Right forelimb (tissue), 1 donor: ENCODE data around the gene CAPN10.
A peak's percentile ranks its signal among the peaks of the same experiment; 100 is the strongest.

Experiments
- DNase-seq: peaks from one replicate; pipeline ENCODE4 v3.0.0-alpha.2; 2018

The CAPN10 gene

DNA sequence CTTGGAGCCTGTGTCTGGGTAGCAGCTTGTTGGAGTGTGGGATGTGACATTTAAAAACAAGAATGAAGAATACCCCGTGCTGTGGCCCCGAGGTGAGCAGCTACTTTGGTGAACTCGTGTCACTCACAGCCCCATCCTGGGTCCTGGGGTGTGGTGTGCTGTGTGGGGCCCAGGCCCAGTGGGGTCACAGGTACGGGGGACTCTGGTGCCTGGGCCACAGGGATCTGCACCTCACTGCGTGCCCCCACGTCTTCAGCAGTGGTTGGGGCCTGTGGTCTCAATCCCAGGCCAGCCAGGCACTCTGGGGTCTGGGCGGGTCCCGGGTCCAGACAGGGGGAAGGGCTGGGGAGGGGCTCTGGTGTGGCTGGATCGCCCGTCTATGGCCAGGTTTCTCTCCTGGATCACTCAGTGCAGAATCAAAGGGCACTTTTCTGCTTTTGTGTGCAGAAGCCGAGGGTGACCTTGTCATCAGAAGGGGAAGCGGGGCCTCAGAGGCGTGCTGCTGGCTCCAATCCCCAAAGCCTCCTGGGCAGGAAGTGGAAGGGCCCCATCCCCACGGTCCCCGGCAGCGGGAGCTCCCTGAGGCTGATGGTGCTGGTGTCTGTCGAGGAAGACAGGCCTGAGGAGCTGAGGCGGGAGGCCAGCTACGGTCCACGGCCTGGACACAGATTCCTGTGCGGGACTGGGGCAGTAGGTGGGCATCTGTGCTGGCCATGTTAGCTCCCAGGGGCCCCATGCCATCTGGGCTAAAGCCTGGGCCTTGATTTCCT lies 40.2 kb downstream of the CAPN10 start:
- DNase-seq = peak; percentile 44

DNA sequence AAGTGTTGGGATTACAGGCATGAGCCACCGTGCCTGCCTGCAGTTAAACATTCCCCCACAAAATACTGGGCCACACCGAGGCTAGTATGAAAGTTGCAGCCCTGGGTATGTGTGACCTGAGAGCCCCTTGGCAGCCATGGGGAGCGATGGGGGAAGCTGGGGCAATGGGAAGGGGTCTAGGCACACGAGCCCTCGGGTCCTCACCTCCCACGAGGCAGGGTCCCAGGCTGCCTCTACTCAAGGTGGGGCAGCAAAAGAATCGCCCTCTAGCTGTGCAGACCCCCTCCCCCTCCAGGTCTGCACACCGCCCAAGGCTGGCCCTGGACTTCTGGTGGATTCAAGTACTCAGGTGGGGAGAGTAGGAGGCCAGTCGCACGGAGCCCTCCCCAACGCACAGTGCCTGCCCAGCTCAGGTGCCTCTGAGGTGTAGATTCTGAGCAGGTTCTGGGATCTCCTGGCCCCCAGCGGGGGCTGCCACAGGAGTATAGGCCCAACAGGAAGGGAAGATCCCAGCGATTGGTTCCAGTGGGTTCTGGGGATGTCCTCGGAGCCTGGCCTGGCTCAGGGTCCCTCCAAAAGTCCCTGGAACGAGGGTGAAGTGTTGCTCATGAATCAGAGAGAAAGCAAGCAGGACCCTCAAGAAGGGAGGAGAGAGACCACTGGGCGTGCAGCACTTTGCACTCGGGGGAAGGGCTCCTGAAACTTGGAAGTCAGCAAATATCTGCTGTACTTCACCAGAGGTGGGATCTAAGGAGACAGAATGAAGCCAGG lies 41.4 kb downstream of the CAPN10 start:
- DNase-seq = peak; percentile 37

DNA sequence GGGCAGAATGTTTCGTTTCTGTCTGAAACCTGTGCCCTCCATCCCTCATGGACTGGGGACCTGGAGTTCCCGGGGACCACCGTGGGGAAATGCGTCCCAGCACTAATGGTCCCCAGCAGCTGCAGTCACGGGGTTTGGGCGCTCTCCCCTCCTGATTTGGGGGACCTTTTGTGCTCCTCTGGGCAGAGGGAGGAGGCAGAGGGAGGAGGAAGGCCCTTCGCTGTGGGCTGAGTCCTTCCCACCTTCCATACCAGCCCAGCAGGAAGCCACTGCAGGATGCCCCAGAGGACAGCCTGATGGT lies 41.9 kb downstream of the CAPN10 start:
- peak; percentile 10 for DNase-seq

DNA sequence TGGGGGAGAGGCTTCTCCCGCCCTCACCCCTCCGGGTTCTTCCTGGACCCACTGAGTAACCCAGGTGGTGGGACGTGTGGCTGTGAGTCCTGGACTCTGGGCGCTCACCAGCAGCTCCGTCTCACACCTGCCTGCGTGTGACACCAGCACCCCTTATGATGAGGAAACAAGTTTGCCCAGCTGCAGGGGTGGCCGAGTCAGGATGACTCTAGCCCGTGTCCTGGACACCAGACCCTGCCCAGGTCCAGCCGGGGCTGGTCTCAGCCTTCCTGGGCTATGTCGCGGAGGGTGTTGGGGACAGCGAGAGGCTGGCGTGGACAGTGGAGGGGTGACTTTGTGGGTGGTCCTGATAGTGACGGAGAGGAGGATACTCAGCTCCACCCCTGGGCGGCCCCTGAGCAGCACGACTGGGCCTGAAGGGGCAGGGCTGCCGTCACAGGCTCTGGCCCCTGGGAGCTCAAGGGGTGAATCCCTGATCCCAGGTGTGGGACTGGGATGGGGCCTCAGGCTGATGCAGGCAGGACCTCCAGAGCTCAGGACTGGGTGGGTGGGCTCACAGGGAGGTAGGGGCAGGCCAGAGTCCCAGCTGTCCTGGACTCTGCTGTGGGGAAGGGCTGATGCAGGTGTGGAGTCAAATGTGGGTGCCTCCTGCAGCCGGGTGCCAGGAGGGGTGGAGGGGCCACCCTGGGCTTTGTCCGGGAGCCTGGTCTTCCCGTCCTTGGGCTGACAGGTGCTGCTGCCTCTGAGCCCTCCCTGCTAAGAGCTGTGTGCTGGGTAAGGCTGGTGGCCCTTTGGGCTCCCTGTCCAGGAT lies 42.5 kb downstream of the CAPN10 start:
- DNase-seq = peak; percentile 36

DNA sequence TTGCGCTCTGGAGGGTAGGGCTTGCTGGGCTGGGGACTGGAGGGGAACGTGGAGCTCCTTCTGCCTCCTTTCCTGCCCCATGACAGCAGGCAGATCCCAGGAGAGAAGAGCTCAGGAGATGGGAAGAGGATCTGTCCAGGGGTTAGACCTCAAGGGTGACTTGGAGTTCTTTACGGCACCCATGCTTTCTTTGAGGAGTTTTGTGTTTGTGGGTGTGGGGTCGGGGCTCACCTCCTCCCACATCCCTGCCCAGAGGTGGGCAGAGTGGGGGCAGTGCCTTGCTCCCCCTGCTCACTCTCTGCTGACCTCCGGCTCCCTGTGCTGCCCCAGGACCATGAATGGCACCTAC lies 43.1 kb downstream of the CAPN10 start:
- peak; percentile 1 for DNase-seq

DNA sequence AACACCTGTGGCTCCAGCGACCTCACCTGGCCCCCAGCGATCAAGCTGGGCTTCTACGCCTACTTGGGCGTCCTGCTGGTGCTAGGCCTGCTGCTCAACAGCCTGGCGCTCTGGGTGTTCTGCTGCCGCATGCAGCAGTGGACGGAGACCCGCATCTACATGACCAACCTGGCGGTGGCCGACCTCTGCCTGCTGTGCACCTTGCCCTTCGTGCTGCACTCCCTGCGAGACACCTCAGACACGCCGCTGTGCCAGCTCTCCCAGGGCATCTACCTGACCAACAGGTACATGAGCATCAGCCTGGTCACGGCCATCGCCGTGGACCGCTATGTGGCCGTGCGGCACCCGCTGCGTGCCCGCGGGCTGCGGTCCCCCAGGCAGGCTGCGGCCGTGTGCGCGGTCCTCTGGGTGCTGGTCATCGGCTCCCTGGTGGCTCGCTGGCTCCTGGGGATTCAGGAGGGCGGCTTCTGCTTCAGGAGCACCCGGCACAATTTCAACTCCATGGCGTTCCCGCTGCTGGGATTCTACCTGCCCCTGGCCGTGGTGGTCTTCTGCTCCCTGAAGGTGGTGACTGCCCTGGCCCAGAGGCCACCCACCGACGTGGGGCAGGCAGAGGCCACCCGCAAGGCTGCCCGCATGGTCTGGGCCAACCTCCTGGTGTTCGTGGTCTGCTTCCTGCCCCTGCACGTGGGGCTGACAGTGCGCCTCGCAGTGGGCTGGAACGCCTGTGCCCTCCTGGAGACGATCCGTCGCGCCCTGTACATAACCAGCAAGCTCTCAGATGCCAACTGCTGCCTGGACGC lies 43.6 kb downstream of the CAPN10 start:
- DNase-seq = peak; percentile 30

DNA sequence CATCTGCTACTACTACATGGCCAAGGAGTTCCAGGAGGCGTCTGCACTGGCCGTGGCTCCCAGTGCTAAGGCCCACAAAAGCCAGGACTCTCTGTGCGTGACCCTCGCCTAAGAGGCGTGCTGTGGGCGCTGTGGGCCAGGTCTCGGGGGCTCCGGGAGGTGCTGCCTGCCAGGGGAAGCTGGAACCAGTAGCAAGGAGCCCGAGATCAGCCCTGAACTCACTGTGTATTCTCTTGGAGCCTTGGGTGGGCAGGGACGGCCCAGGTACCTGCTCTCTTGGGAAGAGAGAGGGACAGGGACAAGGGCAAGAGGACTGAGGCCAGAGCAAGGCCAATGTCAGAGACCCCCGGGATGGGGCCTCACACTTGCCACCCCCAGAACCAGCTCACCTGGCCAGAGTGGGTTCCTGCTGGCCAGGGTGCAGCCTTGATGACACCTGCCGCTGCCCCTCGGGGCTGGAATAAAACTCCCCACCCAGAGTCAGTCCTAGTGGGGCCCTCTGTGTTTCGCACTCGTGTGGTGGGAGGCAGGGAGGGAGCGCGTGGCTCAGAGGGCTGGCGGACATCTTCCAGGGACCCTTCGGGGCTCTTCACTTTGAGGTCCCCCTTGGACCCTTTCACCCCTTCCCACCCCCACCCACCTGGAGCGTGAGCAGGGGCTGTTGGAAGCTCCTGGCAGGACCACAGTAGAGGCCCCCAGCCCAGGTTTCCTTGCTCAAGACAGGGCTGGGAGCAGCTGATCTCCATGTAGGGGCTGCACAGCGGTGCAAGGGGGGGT lies 44.4 kb downstream of the CAPN10 start:
- peak; percentile 35 for DNase-seq

DNA sequence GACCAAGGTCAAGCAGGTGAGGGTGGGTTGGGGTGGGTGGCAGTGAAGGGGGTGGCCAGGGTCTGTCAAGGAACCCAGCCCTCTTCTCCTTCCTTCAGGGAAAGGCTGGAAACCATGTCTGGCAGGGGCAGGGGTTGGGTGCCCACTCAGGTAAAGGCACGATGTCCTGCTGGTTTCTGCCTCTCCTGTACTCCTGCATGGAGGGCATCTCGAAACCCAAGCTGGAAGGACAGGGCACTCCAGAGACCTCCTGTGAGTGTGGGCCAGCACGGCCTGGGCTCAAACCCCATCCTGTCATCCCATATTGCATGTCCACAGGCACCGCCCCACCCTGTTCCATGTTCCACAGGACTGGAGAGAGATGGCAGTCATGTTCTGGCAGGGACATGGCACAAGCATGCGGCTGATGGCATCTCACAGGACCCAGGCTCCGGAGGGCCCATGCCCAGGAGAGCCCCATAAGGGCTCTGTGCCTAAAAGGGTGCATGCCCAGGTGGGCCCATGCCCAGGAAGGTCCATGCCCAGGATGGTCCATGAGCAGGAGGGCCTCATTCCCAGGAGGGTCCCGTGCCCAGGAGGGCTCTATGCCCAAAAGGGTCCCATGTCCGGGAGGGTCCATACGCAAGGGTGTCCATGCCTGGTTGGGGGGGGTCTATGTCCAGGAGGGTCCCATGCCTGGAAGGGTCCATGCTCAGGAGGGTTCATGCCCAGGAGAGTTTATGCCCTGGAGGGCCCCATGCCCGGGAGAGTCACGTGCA lies 45.2 kb downstream of the CAPN10 start:
- DNase-seq = peak; percentile 24

DNA sequence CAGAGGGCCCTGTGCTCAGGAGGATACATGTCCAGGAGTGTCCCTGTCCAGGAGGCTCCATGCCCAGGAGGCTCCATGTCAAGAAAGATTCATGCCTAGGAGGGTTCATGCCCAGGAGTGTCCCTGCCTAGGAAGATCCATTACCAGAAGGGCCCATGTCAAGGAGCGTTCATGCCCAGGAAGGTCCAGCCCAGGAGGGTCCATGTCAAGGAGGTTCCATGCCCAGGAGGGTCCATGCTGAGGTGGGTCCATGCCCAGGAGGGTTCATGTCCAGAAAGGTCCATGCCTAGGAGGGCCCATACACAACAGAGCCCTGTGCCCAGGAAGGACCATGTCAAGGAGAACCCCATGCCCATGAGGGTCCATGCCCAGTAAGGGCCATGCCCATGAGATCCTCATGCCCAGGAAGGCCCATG lies 45.8 kb downstream of the CAPN10 start:
- DNase-seq = peak; percentile 35

DNA sequence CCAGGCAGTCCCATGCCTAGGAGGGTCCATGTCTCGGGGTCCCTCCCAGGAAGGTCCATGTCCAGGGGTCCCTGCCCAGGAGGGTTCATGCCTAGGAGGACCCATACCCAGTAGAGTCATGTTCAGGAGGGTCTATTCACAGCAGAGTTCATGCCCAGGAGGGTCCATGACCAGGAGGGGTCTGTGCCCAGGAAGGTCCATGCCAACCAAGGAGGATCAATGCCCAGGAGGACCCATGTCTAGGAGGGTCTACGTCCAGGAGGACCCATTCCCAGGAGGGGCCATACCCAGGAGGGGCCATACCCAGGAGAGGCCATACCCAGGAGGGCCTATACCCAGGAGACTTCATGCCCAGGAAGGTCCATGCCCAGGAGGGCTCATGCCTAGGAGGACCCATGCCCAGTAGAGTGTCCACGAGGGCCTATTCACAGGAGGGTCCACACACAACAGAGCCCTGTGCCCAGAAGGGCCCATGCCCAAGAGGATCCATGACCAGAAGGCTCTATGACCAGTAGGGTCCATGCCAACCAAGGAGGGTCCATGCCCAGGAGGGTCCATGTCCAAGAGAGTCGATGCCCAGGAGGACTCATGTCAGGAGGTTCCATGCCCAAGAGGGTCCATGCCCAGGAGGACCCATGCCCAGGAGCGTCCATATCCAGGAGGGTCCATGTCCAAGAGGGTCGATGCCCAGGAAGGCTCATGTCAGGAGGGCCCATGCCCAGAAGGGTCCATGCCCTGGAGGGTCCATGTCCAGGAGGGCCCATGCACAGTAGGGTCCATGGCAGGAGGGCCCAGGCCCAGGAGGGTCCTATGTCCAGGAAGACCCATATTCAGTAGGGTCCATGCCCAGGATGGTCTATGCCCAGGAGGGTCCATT lies 48.8 kb downstream of the CAPN10 start:
- peak; percentile 32 for DNase-seq

DNA sequence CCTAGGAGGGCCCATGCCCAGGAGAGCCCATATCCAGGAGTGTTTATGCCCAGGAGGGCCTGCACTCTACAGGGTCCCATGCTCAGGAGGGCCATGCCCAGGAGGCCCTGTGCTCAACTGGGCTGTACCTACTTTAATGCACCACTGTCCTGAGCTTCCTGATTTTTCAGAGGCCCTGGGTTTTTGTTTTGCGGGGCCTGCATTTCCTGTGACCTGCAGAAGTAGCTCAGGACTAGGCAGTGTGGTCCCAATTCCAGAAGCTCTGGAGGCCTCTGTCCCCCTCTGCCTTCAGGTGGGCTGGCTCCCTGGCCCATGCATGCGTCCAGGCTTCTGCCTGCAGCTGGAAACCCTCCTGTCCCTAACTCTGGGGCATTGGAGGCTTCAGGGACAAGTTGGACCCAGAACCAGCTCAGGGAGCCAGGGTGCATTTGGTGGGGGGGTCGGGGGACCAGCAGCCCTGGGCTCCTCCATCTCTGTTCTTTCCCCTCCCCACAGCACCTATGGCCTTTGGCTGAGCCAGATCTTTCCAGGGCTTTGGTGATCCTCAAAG lies 49.5 kb downstream of the CAPN10 start:
- peak; percentile 23 for DNase-seq

DNA sequence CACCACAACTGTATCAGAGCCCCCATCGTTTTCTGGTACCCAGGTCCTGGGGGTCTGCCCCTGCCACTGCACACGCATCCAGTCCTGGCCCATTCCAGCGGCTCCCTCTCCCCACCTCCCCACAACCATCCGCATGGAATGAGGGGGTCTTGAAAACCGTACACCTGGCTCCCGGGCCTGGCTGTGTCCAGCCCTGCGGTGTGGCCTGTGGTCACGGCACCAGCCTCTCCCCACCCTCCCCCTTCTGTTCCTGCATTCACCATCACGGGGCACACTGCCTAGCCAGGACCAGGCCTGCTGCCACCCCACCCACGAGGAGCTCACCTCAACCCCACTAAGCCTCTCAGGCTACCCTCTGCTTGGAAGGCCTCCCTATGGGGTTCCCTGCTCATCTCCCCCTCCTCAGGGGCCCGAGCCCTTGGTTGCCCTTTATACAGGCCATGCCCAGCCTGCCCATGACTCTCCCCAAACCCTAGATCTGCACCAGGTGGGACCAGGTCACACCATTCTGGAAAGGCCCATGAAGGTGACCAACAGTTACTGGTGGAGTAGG lies 50.1 kb downstream of the CAPN10 start:
- peak; percentile 28 for DNase-seq

DNA sequence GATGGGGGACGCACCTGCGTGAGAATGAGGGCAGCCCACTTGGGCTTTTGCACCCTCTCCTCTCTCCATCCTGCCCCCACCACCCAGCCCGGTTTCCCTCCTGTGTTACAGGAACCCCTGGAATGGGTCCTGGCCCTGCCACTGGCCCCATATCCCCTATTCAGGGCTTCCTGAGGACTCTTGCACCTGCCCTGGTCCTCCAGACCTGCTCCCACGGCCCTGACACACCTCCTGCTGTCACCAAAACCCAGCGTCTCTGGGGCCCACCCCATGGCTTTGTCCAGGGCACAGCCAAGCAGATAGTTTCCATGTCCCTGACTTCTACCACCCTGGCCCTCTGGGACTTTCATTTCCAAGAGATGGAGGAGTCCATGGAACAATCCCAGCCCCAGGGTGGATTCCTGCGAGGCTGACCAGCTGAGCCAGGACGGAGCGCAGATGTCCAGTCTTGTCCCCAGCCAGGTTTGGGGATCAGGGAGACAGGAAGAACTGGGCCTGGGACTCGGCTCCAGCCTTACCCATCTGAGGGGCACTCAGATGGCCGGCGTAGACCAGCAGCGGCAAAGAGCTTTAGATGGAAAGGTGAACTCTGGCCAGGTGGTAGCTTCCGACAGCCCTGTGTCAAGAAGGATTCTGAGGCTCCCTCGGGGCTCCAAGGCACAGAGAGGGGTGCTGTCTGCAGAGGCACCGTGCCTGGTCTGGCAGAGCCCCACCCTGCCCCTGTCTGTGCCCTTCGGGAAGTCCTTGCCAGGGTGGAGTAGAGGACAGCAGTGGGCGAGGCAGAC lies 50.8 kb downstream of the CAPN10 start:
- DNase-seq = peak; percentile 33

DNA sequence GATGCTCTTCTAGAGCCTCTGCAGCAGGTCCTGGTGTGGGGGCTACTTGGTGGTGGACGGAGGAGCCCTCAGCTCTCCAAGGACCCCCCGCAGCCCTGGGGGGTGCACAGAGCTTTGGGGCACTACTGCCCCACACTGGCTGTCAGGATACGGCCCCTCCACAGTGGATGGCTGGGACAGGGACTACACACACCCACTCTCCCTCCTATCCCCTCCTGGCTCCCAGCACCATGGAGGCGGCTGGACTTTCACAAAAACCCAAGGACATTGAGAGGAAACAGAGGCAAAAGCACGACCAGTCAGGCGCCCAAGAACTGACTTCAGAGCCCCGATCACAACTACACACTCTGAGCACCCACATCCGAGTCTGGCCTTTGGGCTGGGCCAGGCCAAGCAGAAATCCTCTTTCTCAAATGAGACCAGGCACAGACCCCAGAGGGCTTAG lies 51.4 kb downstream of the CAPN10 start:
- DNase-seq = peak; percentile 33

DNA sequence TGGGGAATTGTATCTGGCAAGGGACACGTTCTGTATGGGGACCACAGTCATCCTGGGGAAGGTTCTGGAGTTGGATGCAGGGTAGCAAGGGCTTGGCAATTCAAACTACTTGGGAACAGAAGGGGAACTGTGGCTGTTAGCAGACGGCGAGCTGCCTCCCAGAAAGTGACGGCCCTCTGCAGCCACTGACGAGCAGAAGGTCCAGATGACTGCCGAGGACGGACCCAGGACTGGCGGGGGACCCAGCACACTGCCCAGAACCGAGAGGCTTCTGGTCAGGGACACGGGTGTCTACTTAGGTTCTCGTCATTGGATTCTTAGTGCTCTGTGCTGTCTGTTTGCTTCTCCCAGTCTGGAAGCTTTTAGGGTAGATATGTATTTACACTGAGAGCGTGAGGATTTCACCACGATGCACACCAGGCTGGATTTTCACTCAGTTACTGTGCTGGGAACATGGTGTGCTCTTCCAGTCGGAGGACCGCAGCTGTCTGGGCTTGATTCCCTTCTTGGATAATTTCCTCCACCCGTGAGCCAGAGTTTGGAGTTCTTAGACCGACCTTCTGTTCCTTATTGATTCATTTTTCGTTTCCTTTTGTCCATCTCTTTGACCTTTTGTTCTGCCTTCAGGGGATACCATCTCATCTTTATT lies 52.1 kb downstream of the CAPN10 start:
- DNase-seq = peak; percentile 44

DNA sequence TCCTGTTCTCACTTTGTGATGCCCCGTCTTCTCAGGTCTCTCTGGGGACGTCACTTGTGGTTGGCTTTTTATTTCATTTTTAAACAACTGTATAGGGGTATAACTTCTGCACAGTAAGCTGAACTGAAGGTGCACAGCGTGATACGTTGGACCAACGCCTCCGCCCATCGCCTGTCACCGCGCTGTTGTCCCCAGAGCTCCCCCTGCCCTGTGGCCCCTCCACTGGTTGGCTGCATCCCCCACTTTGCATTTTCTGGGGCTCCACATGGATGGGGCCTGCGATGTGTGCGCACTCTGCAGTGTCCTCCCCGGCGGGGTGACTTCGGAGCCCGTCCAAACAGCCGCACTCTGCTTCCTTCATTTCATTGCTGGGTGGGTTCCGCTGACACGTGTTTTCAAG lies 53.0 kb downstream of the CAPN10 start:
- DNase-seq = no peak

DNA sequence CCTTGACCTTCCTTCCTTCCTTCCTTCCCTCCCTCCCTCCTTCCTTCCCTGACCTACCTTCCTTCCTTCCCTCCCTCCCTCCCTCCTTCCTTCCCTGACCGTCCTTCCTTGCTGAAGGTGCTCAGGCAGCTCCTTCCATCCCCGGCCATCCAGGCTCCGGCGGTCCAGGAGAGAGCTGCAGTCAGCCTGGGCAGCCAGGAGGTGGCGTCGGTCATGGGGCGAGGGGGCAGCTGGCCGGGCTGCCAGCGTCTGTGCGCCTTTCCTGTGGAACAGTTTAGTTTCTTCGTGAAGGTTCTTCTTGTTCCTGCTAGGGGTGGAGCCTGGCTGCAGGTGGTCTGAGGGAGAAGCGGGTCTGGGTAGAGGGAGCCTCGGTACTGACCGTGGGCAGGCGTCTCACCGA lies 54.4 kb downstream of the CAPN10 start:
- peak; percentile 40 for DNase-seq
